Neural crest cell (in vitro differentiated cells): ENCODE data around the gene CHST13. TPM values are rescaled to one million over a fixed set of nuclear protein-coding genes. Genes with fewer than 3 reads are reported as not detected.
"Not testable (repeated sequence)": the region's sequence is repeated elsewhere in the genome, so short reads cannot be mapped to it uniquely, and the experiment has no call there.

Experiments
- DNase-seq: peaks from one replicate; pipeline ENCODE4 v3.0.0; 2021; ENCODE audit warnings: low read depth, mixed read lengths, low spot score
- H3K27ac Mint-ChIP-seq: one replicate; pipeline ENCODE4 v1.8.0; 2021; ENCODE audit warnings: mild to moderate bottlenecking, mixed read lengths; ENCODE audit not compliant: unreplicated experiment
- H3K27me3 Mint-ChIP-seq: 2 replicates; pipeline ENCODE4 v1.8.0; 2021; ENCODE audit warnings: low read depth, mild to moderate bottlenecking, mixed read lengths
- H3K36me3 Mint-ChIP-seq: 2 replicates; pipeline ENCODE4 v1.8.0; 2021; ENCODE audit warnings: low read depth, mild to moderate bottlenecking, mixed read lengths
- H3K4me1 Mint-ChIP-seq: 2 replicates; pipeline ENCODE4 v1.8.0; 2021; ENCODE audit warnings: mixed read lengths
- H3K4me3 Mint-ChIP-seq: one replicate; pipeline ENCODE4 v1.8.0; 2021; ENCODE audit warnings: mild to moderate bottlenecking, mixed read lengths
- H3K9me3 Mint-ChIP-seq: 2 replicates; pipeline ENCODE4 v1.8.0; 2021; ENCODE audit warnings: mixed read lengths
- total RNA-seq: library from RNA; stranded (reverse); gene quantifications from 2 replicates; pipeline ENCODE4 v1.2.1, GENCODE V29; 2021
- TF ChIP-seq, protein P1 (sequence below): fragments of 200-600 bp; sonication (generic); conservative IDR thresholded peaks from 2 replicates; pipeline ENCODE4 v1.5.0; 2021; ENCODE audit warnings: antibody characterized with exemption, mild to moderate bottlenecking

The CHST13 gene
- total RNA-seq, 1 donor from 2014 or later, result 0.19 TPM

DNA sequence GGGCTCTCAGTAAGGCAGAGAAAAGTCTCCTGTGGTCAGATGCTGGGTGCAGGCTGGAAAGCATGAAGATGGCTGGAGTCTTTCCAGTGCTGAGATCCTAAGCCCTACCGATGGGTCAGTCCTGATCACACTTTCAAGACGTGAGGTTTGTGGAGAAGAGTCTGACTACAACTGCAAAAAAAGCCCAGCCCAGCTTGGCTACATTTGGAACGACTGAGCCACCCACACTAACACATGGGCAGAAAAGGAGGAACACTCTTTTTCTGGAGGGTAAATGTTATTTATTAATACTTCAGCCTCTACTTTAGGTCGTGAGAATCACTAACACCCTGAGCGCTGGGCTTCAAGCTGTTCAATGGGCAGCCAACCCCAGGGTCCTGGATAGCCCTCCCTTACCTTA is 56.8 kb downstream of the CHST13 start:
- no peaks in the 10 kb centered on the region for H3K4me1 Mint-ChIP-seq
- peaks cover 3% of the 10 kb centered on the region for H3K36me3 Mint-ChIP-seq
- H3K27ac Mint-ChIP-seq, result no peak overlapping the region
- no peaks in the 10 kb centered on the region for H3K27me3 Mint-ChIP-seq
- TF ChIP-seq, protein P1, sequence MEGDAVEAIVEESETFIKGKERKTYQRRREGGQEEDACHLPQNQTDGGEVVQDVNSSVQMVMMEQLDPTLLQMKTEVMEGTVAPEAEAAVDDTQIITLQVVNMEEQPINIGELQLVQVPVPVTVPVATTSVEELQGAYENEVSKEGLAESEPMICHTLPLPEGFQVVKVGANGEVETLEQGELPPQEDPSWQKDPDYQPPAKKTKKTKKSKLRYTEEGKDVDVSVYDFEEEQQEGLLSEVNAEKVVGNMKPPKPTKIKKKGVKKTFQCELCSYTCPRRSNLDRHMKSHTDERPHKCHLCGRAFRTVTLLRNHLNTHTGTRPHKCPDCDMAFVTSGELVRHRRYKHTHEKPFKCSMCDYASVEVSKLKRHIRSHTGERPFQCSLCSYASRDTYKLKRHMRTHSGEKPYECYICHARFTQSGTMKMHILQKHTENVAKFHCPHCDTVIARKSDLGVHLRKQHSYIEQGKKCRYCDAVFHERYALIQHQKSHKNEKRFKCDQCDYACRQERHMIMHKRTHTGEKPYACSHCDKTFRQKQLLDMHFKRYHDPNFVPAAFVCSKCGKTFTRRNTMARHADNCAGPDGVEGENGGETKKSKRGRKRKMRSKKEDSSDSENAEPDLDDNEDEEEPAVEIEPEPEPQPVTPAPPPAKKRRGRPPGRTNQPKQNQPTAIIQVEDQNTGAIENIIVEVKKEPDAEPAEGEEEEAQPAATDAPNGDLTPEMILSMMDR, result no peak
- no peak for DNase-seq
- H3K9me3 Mint-ChIP-seq, result peaks cover 6% of the 10 kb centered on the region
- H3K4me3 Mint-ChIP-seq, result no peak overlapping the region

DNA sequence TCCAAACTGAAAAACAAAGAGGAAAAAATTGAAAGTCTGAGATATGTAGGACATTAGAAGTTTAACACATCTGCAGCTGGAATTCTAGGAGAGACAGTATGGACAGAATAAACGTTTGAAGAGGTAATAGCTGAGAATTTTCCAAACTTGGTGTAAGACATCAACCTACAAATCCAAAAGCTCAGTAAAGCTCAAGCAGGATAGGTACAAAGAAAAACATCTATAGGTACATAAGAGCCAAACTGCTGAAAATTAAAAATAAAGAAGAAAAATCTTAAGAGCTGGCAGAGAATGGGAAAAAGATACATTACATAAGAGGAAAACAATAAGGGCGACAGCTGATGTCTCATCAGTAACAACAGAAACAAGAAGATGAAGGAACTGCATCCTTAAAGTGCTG is 57.6 kb downstream of the CHST13 start:
- Mint-ChIP-seq H3K9me3 (peaks cover 6% of the 10 kb centered on the region), H3K27me3 (no peaks in the 10 kb centered on the region)

DNA sequence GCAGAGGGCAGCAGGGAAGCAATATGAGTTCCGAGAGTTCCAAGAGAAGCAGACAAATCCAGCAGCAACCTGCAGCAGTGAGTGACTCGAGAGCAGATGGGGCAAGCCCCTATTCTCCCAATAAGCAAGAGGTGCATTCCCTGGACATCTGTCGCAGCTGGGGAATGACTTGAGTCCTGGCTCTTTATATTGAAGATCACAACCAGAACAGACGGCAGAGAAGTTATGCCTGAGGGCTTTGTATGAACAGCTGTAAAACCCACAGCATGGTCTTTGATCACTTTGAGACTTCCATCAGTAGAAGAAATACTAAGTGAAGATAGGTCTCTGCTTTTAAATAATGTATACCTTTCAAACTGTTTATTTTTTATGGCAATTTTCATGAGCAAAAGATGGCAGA is 58.4 kb downstream of the CHST13 start:
- TF ChIP-seq, protein P1, result no peak
- Mint-ChIP-seq H3K36me3 (peaks cover 3% of the 10 kb centered on the region), H3K27me3 (no peaks in the 10 kb centered on the region), H3K27ac (no peak overlapping the region), H3K4me3 (no peak overlapping the region), H3K9me3 (peaks cover 6% of the 10 kb centered on the region), H3K4me1 (no peaks in the 10 kb centered on the region)
- no peak for DNase-seq

More for the DNA sequence above, 57.6 kb downstream of the CHST13 start:
- no peak for DNase-seq
- Mint-ChIP-seq H3K36me3 (peaks cover 3% of the 10 kb centered on the region), H3K4me1 (no peaks in the 10 kb centered on the region), H3K4me3 (no peak overlapping the region), H3K27ac (no peak overlapping the region)
- TF ChIP-seq, protein P1, result no peak

DNA sequence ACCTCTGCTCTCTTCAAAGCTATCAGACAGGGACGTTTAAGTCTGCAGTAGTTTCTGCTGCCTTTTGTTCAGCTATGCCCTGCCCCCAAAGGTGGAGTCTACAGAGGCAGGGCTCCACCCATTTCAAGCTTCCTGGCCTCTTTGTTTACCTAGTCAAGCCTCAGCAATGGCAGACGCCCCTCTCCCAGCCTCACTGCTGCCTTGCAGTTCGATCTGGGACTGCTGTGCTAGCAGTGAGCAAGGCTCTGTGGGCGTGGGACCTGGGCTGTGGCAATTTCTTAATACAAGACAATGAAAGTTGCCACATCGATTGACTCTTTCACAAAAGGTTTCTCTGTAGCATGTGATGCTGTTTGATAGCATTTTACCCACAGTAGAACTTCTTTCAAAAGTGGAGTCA is 67.6 kb downstream of the CHST13 start:
- not testable (repeated sequence) for H3K4me1 Mint-ChIP-seq, DNase-seq, H3K27ac Mint-ChIP-seq, H3K27me3 Mint-ChIP-seq, H3K4me3 Mint-ChIP-seq
- peaks cover 21% of the 10 kb centered on the region for H3K36me3 Mint-ChIP-seq
- H3K9me3 Mint-ChIP-seq, result peaks cover 18% of the 10 kb centered on the region

Other genes starting within 250 kb of the CHST13 start
- 18.0 and 19.3 TPM in 2 replicates for gene KLF15, start 166.7 kb upstream of the CHST13 start, total RNA-seq
- 1.1 and 1.7 TPM in 2 replicates for gene CFAP100, start 129.2 kb upstream of the CHST13 start, total RNA-seq
- 34.3 and 34.7 TPM in 2 replicates for gene ZXDC, start 48.3 kb upstream of the CHST13 start, total RNA-seq
- gene UROC1, start 6.4 kb upstream of the CHST13 start, total RNA-seq, result not detected in 2 replicates
- gene C3orf22, start 34.8 kb downstream of the CHST13 start, total RNA-seq, result not detected in 2 replicates
- gene TXNRD3, start 131.0 kb downstream of the CHST13 start, total RNA-seq, result 12.8 and 13.8 TPM in 2 replicates
- 32.9 and 33.6 TPM in 2 replicates for gene CHCHD6, start 180.1 kb downstream of the CHST13 start, total RNA-seq